Ramos (cell line): ENCODE results near the gene IL1B.

Experiments
- in situ Hi-C: fragments of 300-500 bp; cut with MboI; formaldehyde crosslinking; loops from one replicate; pipeline ENCODE4 v1.14.3; 2022; ENCODE audit warnings: low sequenced_read_pairs; ENCODE audit not compliant: unreplicated experiment

Gene IL1B

GRCh38 chr2:112836695-112837117 is at the start of gene IL1B:
TSS of gene IL1B (minus strand) at chr2:112836779. CDS start at chr2:112836229, 550 bp downstream.
- in situ Hi-C loops = no loop called here

- in situ Hi-C loops = loop anchor here (10.0 kb wide), 1 partner anchor 261 kb away; no protein-coding TSS in a partner anchor
Measured at GRCh38 chr2:112886291-112886690, 49.7 kb upstream of the IL1B start.

DNA sequence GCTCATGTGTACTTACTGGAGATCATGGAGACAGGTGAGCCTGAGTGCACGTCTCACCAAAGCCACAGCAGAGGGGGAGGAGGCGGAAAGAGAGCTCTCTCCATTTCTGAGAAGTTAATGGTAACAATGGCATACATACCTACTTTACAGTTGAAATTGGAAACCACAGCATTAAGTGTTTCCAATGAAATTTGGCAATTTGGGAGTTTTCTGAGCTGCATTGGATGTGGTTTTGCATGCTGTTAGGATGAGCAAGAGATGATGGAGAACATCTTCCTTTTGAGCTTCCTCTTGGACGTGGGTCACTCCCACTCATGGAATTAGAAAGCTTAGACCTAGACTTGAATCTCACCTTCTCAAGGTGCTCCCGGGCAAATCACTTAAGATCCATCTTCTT is 48.9 kb upstream of the IL1B start:
- in situ Hi-C loops = loop anchor here (10.0 kb wide), 1 partner anchor 261 kb away; no protein-coding TSS in a partner anchor

GRCh38 chr2:112884869-112885505 is 48.4 kb upstream of the IL1B start:
- in situ Hi-C loops = loop anchor here (10.0 kb wide), 1 partner anchor 260 kb away; no protein-coding TSS in a partner anchor

DNA sequence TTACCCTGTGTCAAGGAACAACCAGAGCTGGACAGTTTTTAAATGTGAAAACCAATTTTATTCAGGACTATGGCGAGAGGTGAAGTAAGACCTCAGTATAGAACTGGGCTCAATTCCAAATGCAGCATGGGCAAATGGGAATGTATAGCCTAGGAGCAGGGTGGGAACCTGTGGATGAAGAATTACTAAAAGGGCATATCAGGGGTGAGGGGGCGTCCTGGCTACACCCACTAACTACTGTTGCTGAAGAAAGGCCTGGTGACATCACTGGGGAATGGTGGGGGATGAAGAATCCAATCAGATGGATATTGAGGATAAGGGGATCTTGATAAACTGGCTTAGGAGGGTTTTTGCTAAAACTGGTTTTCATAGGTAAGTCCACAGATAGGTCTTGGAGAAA is 47.1 kb upstream of the IL1B start:
- in situ Hi-C loops = loop anchor here (10.0 kb wide), 1 partner anchor 259 kb away; no protein-coding TSS in a partner anchor

DNA sequence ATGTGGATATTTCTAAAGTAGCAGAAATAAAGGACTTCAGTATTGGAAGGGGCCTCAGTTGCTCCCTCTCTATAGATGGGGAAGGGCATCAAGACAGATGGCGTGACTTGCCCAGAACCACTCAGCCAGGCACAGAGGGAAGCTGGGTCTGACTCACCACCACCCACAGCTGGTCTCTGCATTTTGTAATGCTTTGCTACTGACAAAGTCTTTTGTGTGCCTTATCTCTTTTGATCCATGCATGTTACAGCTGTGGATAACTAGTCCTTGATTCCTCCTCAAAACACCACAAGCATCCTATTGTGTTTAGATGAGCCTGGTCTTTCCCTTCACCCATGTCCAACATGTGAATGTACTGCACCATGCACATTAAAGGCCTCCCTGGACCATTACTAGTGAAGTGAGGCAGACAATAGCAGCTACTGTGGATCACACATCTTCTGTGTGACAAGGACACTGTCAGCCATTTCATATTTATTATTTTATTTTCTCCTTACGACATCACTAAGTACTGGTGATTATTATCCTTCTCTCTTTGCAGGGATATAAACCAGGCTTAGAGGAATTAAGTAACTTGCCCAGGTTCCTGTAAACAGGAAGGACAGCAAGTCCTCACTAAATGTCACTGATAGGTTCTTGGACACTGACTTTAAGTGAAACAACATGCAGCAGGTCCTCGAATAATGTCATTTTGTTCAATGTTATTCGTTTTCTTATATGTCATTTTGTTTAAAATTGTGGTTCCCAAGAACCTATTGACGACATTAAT is 44.8 kb upstream of the IL1B start:
- in situ Hi-C loops = loop anchor here (10.0 kb wide), 1 partner anchor 257 kb away; no protein-coding TSS in a partner anchor

DNA sequence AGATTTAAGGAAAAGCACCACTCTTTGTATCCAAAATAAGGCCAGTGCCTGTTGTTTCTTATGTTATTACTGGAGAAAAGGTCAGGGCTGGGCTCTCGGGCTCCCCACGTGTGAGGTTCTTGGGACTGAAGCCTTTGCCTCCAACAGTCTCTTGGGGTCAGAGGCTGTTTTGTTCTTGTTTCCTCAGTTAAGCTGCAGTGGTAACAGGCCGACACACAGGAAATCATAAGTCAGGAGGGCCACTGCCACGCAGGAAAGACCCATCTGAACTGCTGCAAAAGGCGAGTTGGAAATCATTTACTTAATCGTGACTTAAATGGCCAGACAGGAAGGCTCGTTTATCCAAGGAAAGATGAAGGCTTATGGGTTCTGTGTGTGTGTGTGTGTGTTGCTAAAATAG is 44.1 kb upstream of the IL1B start:
- in situ Hi-C loops = loop anchor here (10.0 kb wide), 1 partner anchor 256 kb away; no protein-coding TSS in a partner anchor

GRCh38 chr2:112880091-112880531 is 43.5 kb upstream of the IL1B start:
- in situ Hi-C loops = loop anchor here (10.0 kb wide), 1 partner anchor 255 kb away; no protein-coding TSS in a partner anchor

- in situ Hi-C loops = loop anchor here (10.0 kb wide), 1 partner anchor 255 kb away; no protein-coding TSS in a partner anchor
Measured at GRCh38 chr2:112879491-112880041, 43.0 kb upstream of the IL1B start.

GRCh38 chr2:112877423-112877822 is 40.8 kb upstream of the IL1B start:
- in situ Hi-C loops = no loop called here

- in situ Hi-C loops = no loop called here
Measured at GRCh38 chr2:112876971-112877361, 40.4 kb upstream of the IL1B start.

GRCh38 chr2:112876257-112876970 is 39.8 kb upstream of the IL1B start:
- in situ Hi-C loops = no loop called here

DNA sequence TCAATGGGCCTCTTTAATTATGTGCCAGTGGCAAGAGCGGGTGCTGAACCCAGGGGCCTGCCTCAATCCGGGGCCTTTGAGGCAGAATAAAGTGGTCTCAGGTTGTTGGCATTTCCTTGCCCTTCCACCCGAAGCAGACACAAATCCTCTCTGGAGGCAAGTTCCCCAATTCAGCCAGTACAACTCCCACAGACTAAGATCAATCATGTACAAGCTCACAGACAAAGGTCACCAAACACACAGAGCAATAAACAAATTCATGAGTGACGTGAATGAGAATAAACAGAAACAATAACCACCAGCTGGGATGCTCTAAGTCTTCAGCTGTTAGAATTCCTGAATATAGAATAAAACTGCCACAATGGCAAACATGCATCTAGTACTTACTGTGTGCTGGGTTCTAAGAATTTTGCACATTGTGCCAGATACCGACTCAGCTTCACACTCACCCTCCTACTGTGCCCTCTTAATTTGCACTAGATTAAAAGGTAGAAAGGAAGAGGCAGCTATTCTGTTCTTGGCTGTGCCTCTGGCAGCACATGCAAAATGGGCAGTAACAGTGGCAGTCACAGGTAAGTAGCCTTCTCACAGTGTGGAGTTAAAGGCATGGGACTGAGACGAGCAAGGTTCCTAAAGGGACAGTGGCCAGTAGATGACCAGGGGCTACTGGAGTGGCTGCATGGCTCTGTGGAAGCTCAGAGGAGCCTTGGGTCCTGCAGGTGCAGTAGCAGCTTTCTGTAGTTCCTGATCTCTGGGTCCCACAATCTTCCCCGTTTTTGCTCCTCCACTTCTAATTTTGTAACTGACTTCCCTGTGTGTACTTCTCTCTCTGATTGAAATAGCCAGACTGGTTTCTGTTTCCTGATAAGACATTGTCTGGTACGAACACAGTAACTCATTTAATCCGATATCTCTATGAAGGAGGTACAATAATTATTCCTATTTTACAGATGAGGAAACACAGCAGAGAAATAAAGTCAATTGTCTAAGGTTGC is 34.6 kb upstream of the IL1B start:
- in situ Hi-C loops = no loop called here

GRCh38 chr2:112869258-112869842 is 32.8 kb upstream of the IL1B start:
- in situ Hi-C loops = no loop called here

DNA sequence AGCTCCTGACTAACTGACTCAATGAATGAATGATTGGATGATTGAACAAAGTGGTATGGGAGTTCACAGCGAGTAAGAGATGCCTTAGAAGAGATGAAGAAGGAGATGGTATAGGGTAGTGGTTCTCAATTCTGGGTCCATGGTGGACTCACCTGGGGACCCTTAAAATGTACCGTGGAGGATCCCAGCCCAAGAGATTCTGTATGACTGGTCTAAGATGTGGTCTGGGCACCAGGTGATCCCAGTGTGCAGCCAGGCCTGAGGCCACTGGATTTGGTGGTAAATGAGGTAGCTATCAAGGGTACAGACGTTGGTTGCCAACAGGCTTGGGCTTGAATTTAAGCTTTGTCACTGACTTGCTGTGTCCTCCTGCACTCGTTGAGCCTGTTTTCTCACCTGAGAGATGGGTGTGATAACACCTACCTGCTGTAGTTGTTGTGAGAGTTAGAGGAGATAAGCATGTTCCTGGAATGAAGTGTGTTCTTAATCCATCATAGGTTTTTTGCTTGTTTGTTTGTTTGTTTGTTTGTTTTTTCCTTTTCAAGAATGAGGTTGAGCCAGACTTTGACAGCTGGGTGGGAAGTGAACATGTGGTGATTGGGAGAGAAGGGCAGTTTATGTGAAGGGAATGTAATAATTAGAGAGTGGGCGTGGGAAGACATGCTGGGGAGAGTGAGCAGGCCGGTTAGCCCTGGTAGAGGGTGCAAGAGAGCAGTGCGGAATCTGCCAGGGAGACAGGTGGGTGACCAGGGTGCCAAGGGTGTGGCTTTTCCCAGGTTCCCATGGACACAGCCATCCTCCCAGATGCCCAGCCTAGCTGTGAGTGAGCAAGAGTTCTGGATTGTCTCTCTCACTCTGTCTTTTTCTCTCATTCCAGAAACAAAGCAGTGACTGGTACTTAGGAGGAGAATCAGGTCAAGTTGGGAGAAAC is 31.4 kb upstream of the IL1B start:
- in situ Hi-C loops = no loop called here

DNA sequence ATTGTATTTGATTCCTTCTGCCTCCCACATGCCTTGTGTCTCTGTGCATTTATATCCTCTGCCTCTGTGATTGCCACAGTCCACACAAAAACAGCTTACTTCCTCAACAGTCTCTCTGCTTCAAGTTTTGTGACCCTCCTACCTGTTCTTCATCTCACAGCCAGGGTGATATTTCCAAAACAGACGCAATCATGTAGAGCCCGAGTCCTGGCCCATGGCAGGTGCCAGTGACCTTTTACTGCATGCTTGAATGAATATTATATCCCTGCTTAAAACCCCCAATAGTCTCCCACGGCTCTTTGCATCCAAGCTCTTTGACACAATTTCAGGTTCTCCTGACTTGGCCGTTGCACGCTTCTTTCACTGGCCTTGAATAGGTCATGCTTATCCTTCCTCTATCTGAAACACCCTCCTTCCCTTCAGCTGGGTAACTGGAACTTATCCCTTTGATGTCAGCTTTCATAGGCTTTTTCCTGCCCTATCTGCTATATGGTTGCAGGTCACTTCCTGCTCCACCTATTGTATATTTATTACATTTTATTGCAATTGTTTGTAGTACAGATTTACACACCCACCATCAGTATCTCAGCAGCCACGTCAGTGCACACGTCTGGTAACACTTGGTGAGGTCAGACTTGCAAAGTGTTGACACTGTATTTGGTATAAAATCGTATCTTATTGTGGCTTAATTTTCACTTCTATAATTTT is 29.7 kb upstream of the IL1B start:
- in situ Hi-C loops = no loop called here

GRCh38 chr2:112864072-112864471 is 27.5 kb upstream of the IL1B start:
- in situ Hi-C loops = no loop called here
